HG03457 (cell line): ENCODE results near the gene MEPE.

Experiments
- ATAC-seq: cut with Tn5 transposase; IDR thresholded peaks from one replicate; pipeline ENCODE4 v1.9.1; 2021; ENCODE audit warnings: moderate number of reproducible peaks; ENCODE audit not compliant: unreplicated experiment

The MEPE gene

DNA sequence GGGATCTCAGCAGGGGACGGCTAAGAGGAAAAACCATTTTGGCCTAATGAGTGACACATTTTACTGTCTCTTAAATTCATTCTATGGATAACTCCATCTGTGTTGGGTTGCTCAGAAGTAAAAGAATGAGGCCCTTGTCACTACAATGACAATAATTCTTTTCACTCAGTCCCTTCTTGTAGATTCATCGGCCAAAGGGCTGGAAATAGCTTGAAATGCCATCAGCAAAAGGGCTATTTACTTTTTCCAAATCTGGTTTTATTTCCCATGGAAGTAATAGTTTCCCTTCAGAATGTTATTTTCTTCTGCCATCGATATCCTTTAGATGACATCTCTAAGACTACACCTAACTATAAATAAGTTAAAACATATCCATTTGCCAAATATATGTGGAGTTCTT lies 7.4 kb downstream of the MEPE start:
- ATAC-seq = no peak

- ATAC-seq = no peak
Measured at GRCh38 chr4:87843936-87844335, 11.2 kb downstream of the MEPE start.

GRCh38 chr4:87844452-87844851 lies 11.7 kb downstream of the MEPE start:
- ATAC-seq = no peak

- ATAC-seq = no peak
Measured at GRCh38 chr4:87846226-87846625, 13.5 kb downstream of the MEPE start.

DNA sequence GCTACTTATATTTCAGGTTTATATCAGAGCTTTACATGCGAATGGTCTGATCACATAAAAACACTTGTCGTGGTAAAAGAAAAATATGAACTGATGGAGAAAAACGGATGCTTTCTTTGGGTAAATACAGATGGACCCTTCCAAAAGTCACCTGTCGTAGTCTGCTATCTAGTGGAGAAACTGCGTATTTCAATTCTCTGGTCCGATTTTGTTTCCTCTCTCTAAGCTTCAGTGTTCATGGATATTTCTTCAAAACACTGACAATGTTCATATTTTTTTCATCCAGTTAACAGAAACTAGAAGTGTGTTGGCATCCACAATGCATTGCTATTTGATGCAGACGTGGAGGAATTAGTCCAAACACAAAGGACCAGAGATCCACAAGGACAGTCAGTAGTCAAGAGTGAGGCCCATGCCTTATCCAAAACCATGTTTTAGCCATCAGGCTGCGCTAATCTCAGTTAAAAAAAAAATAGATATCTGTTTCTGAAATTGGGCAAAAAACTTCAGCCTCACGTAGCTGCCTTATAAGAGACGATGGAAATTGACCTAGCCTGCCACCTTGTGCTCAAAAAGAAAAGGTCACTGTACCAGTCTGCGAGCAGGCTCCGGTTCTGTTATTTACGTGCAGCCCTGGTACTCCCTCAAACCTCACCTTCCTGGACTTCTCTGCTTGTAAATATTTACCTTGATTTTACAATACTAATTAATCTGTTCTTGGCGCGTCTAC lies 16.0 kb downstream of the MEPE start:
- peak; percentile 81 for ATAC-seq

GRCh38 chr4:87849612-87850011 lies 16.8 kb downstream of the MEPE start:
- ATAC-seq = no peak

GRCh38 chr4:87851332-87851731 lies 18.6 kb downstream of the MEPE start:
- ATAC-seq = no peak

- no peak for ATAC-seq
Measured at GRCh38 chr4:87851953-87852352, 19.2 kb downstream of the MEPE start.

GRCh38 chr4:87853108-87853507 lies 20.3 kb downstream of the MEPE start:
- ATAC-seq = no peak

GRCh38 chr4:87853891-87854290 lies 21.1 kb downstream of the MEPE start:
- no peak for ATAC-seq

- no peak for ATAC-seq
Measured at GRCh38 chr4:87855559-87855958, 22.8 kb downstream of the MEPE start.

DNA sequence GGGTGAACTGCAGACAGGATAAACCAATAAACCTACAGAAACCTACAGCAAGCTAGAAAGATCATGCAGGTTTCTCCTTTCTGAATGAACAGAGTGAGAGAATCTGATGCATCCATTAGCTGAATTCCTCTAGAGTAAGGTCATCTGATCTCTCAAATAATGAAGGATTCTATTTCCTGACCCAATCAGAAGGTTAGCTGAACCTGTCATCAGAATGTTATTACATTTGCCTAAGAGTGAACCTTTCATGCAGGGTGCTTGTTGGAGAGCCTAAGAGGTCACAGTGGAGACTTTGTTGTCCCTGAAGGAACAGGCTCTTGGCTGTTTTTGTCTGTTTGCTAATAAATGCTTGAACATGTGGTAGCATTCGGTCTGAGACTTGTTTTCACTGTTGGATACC lies 24.0 kb downstream of the MEPE start:
- no peak for ATAC-seq

GRCh38 chr4:87857789-87858188 lies 25.0 kb downstream of the MEPE start:
- ATAC-seq = no peak

GRCh38 chr4:87862236-87862635 lies 29.5 kb downstream of the MEPE start:
- no peak for ATAC-seq

GRCh38 chr4:87863486-87863885 lies 30.7 kb downstream of the MEPE start:
- no peak for ATAC-seq

GRCh38 chr4:87864321-87864720 lies 31.6 kb downstream of the MEPE start:
- ATAC-seq = no peak

GRCh38 chr4:87865288-87865687 lies 32.5 kb downstream of the MEPE start:
- ATAC-seq = no peak

DNA sequence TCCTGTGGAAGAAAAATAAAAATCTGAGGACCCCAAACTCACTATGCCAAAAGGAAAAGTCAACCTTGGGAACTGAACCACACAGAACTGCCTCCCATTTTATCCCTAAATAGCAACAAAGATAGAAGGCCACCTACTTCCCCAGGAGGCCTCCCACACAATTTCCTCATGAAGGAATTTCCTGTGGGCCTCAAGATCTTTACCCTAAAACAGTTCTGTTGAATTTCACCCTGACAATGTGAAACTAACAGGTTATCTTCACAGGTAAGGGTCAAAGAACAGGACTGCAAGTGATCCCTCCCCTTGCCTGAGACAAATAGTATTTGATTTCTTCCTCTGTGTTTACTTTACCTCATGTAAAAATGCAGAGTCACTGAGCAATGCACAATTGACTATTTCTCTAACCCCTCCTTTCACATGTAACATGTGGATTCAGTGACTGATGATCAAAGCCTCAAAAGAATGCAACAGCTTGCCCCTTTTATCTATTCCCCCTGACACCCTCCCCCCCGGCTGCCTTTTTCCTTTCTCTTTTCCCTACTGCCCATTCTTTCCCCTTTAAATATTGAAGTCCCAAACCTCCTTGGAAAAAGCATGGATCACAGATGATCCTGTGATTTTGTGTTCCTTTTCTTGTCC lies 33.3 kb downstream of the MEPE start:
- no peak for ATAC-seq

DNA sequence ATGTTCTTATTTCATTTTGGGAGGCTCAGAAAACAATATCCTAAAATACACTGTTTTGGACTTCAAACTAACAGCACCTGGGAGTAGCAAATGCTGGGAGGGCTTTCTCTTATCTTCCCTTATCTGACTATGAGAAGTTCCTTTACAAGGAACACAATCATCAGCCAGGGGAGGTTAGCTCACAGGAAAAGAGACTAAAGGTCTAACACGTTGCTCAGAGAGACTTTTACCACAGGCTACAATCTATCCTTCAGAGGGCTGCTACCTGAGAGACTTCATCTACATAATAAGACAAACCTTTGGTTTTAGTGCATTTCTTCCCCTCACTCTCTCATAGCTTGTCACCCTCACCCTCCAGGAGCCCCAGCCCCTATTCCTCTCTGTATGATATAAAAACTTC lies 35.8 kb downstream of the MEPE start:
- ATAC-seq = no peak

DNA sequence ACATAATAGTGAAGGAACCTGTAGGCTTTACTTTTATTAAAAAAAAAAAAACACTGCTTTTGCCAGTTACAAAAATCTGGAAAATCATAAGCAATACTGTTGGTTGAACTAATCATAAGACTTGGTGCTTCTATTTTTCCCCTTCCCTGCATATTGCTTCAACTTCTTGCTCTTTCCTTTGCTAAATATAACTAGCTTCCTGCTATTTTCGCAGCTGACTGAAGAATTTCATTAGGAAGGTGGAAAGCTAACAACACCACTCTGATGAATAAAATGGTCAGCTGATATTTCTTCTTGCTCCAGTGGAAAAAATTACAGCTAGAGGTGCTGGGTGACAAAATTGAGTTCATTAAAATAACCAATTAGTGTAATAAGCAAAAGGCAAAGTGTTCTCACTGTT lies 39.3 kb downstream of the MEPE start:
- ATAC-seq = no peak

- no peak for ATAC-seq
Measured at GRCh38 chr4:87875191-87875590, 42.4 kb downstream of the MEPE start.

DNA sequence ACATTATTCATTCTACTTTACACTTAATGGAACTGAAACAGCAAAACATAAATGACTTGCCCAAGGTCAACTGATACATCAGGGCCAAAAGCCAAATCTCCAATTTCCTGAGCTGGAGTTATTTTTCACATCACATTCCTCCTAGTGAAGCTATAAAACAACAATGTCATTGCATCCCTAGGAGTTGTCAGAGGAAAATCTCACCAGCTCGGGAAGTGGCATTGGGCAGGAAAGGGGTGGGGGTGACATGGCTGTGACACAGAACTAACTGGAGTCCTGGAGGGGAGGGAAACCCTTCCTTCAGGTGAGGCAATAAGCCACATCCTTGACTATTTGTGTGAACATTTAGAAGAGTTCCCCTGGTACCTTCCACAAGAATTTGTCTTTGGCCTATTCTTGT lies 47.3 kb downstream of the MEPE start:
- ATAC-seq = no peak

- ATAC-seq = no peak
Measured at GRCh38 chr4:87881115-87881514, 48.3 kb downstream of the MEPE start.
